ENCODE data around the gene MCC. TPM values are rescaled to one million over a fixed set of nuclear protein-coding genes. Genes with fewer than 3 reads are reported as not detected.

MCC gene
- total RNA-seq, 1 donor from 2014 or later = 26.9 TPM

DNA sequence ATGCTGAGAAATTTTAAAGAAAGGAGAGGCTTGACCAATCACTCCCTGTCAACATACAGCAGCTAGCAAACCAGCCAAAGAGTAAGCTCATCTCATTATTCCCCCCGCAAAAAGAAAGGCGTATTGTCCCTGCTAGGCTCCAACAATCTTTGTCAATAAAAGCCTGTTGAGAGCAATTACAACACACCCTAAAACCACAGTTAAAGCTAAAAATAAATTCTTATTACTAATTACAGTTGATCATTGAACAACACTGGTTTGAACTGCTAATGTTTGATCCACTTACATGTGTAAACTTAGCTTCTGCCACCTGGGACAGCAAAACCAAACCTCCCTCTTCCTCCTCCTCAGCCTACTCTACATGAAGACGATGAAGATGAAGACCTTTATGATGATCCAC, 204.7 kb downstream of the MCC start:
- no peak overlapping the region for H3K27ac Mint-ChIP-seq (ENCODE audit: unreplicated experiment)
- Histone ChIP-seq H3K9me3 (ENCODE audit: insufficient read depth, low read depth, low read length) (no peaks in the 10 kb centered on the region), H3K9ac (ENCODE audit: low read length) (no peak overlapping the region), H3K36me3 (ENCODE audit: insufficient read depth, low read length) (no peaks in the 10 kb centered on the region), H3K4me1 (ENCODE audit: insufficient read depth, low read length) (peaks cover 10% of the 10 kb centered on the region), H3K4me2 (ENCODE audit: low read length) (no peak overlapping the region), H3K27me3 (ENCODE audit: insufficient read depth, low read length) (no peaks in the 10 kb centered on the region), H3K27ac (ENCODE audit: low read depth, low read length) (no peak overlapping the region), H3K4me3 (ENCODE audit: insufficient read depth, low read depth, low read length) (no peak overlapping the region), H3K79me2 (ENCODE audit: insufficient read depth, low read length) (peaks cover 65% of the 10 kb centered on the region), H4K20me1 (ENCODE audit: insufficient read depth, low read length) (peaks cover 63% of the 10 kb centered on the region), H2AFZ (ENCODE audit: low read depth, low read length) (no peak overlapping the region)
- no peak overlapping the region for H3K4me3 Mint-ChIP-seq (ENCODE audit: unreplicated experiment)
- no peak for FAIRE-seq
- peaks cover 36% of the 10 kb centered on the region for H3K4me1 Mint-ChIP-seq (ENCODE audit: low read depth, unreplicated experiment)
- no peak for DNase-seq (ENCODE audit: low read depth)
- no peaks in the 10 kb centered on the region for H3K27me3 Mint-ChIP-seq (ENCODE audit: low read depth, unreplicated experiment)
- TF ChIP-seq EZH2 (IDR thresholded peaks at IDR 0.05; ENCODE audit: insufficient read depth, low read length) = no peak
- TF ChIP-seq, protein P1, sequence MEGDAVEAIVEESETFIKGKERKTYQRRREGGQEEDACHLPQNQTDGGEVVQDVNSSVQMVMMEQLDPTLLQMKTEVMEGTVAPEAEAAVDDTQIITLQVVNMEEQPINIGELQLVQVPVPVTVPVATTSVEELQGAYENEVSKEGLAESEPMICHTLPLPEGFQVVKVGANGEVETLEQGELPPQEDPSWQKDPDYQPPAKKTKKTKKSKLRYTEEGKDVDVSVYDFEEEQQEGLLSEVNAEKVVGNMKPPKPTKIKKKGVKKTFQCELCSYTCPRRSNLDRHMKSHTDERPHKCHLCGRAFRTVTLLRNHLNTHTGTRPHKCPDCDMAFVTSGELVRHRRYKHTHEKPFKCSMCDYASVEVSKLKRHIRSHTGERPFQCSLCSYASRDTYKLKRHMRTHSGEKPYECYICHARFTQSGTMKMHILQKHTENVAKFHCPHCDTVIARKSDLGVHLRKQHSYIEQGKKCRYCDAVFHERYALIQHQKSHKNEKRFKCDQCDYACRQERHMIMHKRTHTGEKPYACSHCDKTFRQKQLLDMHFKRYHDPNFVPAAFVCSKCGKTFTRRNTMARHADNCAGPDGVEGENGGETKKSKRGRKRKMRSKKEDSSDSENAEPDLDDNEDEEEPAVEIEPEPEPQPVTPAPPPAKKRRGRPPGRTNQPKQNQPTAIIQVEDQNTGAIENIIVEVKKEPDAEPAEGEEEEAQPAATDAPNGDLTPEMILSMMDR (IDR thresholded peaks at IDR 0.05; ENCODE audit: insufficient read depth, low read depth, low read length) = no peak
- no peaks in the 10 kb centered on the region for H3K9me3 Mint-ChIP-seq (ENCODE audit: unreplicated experiment)
- peaks cover 8% of the 10 kb centered on the region for H3K36me3 Mint-ChIP-seq (ENCODE audit: low read depth, unreplicated experiment)

DNA sequence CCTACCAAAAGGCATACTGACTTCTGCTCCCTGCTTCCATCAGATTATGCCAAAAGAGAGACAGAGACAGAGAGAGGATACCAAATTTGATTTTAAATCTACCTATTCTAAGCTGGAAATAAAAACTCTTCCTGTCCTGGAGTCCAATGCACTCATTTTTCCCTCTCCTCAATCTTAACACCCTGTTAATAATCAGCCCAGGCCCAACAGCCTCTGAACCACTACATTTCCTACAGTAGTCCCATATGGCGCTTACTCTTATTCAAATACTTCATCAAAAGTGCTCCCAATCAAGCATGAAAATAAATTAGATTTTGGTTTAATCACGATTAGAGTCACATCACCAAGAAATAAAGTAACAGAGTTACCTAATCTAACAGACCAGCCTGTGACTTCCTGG, 205.8 kb downstream of the MCC start:
- Histone ChIP-seq H3K79me2 (ENCODE audit: insufficient read depth, low read length) (peaks cover 65% of the 10 kb centered on the region), H4K20me1 (ENCODE audit: insufficient read depth, low read length) (peaks cover 63% of the 10 kb centered on the region), H3K27me3 (ENCODE audit: insufficient read depth, low read length) (no peaks in the 10 kb centered on the region), H3K4me3 (ENCODE audit: insufficient read depth, low read depth, low read length) (no peak overlapping the region), H3K27ac (ENCODE audit: low read depth, low read length) (no peak overlapping the region), H3K4me1 (ENCODE audit: insufficient read depth, low read length) (peaks cover 10% of the 10 kb centered on the region), H3K36me3 (ENCODE audit: insufficient read depth, low read length) (no peaks in the 10 kb centered on the region), H2AFZ (ENCODE audit: low read depth, low read length) (no peak overlapping the region), H3K4me2 (ENCODE audit: low read length) (no peak overlapping the region), H3K9me3 (ENCODE audit: insufficient read depth, low read depth, low read length) (no peaks in the 10 kb centered on the region), H3K9ac (ENCODE audit: low read length) (no peak overlapping the region)
- Mint-ChIP-seq H3K4me3 (ENCODE audit: unreplicated experiment) (no peak overlapping the region), H3K27me3 (ENCODE audit: low read depth, unreplicated experiment) (no peaks in the 10 kb centered on the region), H3K4me1 (ENCODE audit: low read depth, unreplicated experiment) (peaks cover 41% of the 10 kb centered on the region), H3K36me3 (ENCODE audit: low read depth, unreplicated experiment) (peaks cover 5% of the 10 kb centered on the region), H3K27ac (ENCODE audit: unreplicated experiment) (peak overlapping the region; percentile 28), H3K9me3 (ENCODE audit: unreplicated experiment) (no peaks in the 10 kb centered on the region)
- TF ChIP-seq EZH2 (IDR thresholded peaks at IDR 0.05; ENCODE audit: insufficient read depth, low read length) = no peak
- TF ChIP-seq, protein P1 (IDR thresholded peaks at IDR 0.05; ENCODE audit: insufficient read depth, low read depth, low read length) = no peak
- DNase-seq (ENCODE audit: low read depth) (no peak), FAIRE-seq (no peak)

DNA sequence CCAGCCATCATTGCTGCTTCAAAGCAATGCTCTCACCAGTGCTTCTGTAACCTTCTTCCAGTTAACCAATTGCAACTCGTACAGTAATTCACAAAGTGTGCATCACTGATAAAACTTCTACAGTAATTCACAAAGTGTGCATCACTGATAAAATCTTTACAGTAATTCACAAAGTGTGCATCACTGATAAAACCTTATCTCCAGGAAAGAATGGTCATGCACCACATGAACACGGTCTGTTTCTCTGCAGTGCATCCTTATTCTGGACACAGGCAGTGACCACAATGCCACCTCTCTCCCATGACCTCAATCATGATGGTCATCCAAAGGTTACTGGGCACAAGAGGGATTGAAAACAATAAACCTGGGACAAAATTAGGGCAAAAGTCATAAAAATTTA, 207.1 kb downstream of the MCC start:
- H3K36me3 ChIP-seq (ENCODE audit: insufficient read depth, low read length) = no peaks in the 10 kb centered on the region
- peaks cover 10% of the 10 kb centered on the region for H3K4me1 ChIP-seq (ENCODE audit: insufficient read depth, low read length)
- peaks cover 66% of the 10 kb centered on the region for H3K79me2 ChIP-seq (ENCODE audit: insufficient read depth, low read length)
- Mint-ChIP-seq H3K4me3 (ENCODE audit: unreplicated experiment) (no peak overlapping the region), H3K27ac (ENCODE audit: unreplicated experiment) (no peak overlapping the region), H3K9me3 (ENCODE audit: unreplicated experiment) (no peaks in the 10 kb centered on the region), H3K36me3 (ENCODE audit: low read depth, unreplicated experiment) (peaks cover 3% of the 10 kb centered on the region), H3K27me3 (ENCODE audit: low read depth, unreplicated experiment) (no peaks in the 10 kb centered on the region), H3K4me1 (ENCODE audit: low read depth, unreplicated experiment) (peaks cover 38% of the 10 kb centered on the region)
- no peak overlapping the region for H3K4me3 ChIP-seq (ENCODE audit: insufficient read depth, low read depth, low read length)
- TF ChIP-seq EZH2 (IDR thresholded peaks at IDR 0.05; ENCODE audit: insufficient read depth, low read length) = no peak
- TF ChIP-seq, protein P1 (IDR thresholded peaks at IDR 0.05; ENCODE audit: insufficient read depth, low read depth, low read length) = no peak
- H4K20me1 ChIP-seq (ENCODE audit: insufficient read depth, low read length) = peaks cover 59% of the 10 kb centered on the region
- DNase-seq (ENCODE audit: low read depth) (peak; percentile 66), FAIRE-seq (no peak)
- H2AFZ ChIP-seq (ENCODE audit: low read depth, low read length) = no peak overlapping the region
- H3K27me3 ChIP-seq (ENCODE audit: insufficient read depth, low read length) = no peaks in the 10 kb centered on the region
- H3K9me3 ChIP-seq (ENCODE audit: insufficient read depth, low read depth, low read length) = no peaks in the 10 kb centered on the region
- H3K27ac ChIP-seq (ENCODE audit: low read depth, low read length) = peak overlapping the region; percentile 11
- H3K9ac ChIP-seq (ENCODE audit: low read length) = no peak overlapping the region
- H3K4me2 ChIP-seq (ENCODE audit: low read length) = no peak overlapping the region
